AG09319 (cell line): ENCODE data around the gene KRT72.

ENCODE experiments used
- DNase-seq: peaks from one replicate; pipeline ENCODE4 v3.0.0-alpha.2; 2010; ENCODE audit warnings: low read depth; ENCODE audit errors: extremely low read depth
- CTCF ChIP-seq: IDR thresholded peaks from 2 replicates; pipeline ENCODE4 v1.5.1; 2011; ENCODE audit warnings: low read depth, mild to moderate bottlenecking, inconsistent platforms, low read length, moderate library complexity

Gene KRT72

GRCh38 chr12:52579468-52580465 is 21.5 kb downstream of the KRT72 start:
- TF ChIP-seq CTCF, result no peak
- DNase-seq, result no peak

GRCh38 chr12:52578469-52578868 is 22.8 kb downstream of the KRT72 start:
- no peak for DNase-seq

DNA sequence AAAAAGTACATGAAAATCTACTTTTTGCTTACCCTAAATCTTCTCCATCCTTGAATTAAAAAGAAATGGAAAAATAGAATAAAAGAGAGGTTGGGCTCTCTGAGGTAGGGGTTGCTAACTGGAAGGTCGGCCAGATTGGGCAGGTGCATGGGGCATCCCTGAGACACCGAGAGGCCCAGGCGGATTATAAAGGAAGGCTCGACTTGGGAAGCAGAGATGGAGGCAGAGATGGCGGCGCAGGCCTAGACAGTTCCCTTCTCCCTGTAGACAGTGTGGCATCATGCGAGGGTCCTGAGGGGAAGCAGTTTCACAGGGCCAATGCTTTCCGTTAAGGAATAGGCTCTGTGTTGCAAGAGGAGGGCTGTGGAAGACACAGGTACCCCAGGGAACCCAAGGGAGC is 23.9 kb downstream of the KRT72 start:
- no peak for DNase-seq
- TF ChIP-seq CTCF, result no peak

More at GRCh38 chr12:52578469-52578868, 22.8 kb downstream of the KRT72 start:
- TF ChIP-seq CTCF, result no peak

- DNase-seq, result no peak
- no peak for TF ChIP-seq CTCF
Observed at GRCh38 chr12:52575948-52576347, 25.3 kb downstream of the KRT72 start.

DNA sequence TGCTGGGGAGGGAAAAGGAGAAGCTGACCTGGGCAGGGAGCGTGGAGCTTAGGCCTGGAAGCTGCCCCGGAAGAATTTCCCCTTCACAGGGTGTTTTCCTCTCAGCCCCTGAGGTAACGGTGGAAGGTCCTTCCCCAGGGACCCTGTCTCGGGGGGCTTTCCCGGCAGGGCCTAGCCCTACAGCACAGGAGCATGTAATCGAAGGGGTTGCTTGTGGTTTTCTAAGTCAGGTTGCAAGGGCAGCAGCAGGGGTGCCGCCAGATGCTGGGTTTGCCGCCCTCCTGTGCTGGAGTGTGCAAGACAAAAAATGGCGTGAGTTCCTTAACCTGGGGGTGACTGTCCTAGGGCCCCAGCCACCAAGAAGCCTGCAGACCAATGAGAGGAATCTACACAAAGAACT is 26.0 kb downstream of the KRT72 start:
- no peak for DNase-seq
- TF ChIP-seq CTCF, result no peak

- no peak for TF ChIP-seq CTCF
Observed at GRCh38 chr12:52573743-52574142, 27.5 kb downstream of the KRT72 start, which contains the start of gene KRT74. KRT74 (minus strand) TSS chr12:52573843; CDS start chr12:52573777, 66 bp downstream.

DNA sequence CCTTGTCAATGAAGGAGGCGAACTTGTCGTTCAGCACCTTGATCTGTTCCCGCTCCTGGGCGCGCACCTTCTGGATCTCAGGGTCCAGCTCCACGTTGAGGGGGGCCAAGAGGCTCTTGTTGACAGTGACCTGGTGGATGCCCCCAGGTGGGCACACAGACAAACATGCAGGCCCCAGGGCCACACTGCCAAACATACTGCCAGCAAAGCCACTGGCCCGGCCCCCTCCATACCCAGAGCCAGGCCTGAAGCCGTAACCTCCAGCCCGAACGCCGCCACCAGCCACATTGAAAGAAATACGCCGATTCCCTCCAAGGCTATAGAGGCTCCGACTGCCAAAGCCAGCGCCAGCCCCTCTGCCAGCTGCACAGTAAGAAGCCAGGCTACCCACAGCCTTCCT is 28.0 kb downstream of the KRT72 start:
- DNase-seq, result no peak
- TF ChIP-seq CTCF, result no peak

More at GRCh38 chr12:52573743-52574142, 27.5 kb downstream of the KRT72 start, which contains the start of gene KRT74:
- no peak for DNase-seq
